Fibroblast of lung (primary cell): ENCODE results near the gene ACKR2.

Experiments used
- CTCF ChIP-seq, 2 donors: IDR thresholded peaks in 1 of 2; conservative IDR thresholded peaks in 1 of 2; 1 replicate in 1 of 2; 2 replicates in 1 of 2; pipeline ENCODE4 v1.5.1; 2011 to 2012; ENCODE audit warnings: low read length in 2 of 2, control low read depth in 1 of 2, inconsistent platforms in 1 of 2, low read depth in 1 of 2, mild to moderate bottlenecking in 1 of 2
- EZH2 ChIP-seq: IDR thresholded peaks from 2 replicates; pipeline ENCODE4 v1.5.1; 2012; ENCODE audit warnings: low read length, control low read depth, mild to moderate bottlenecking; ENCODE audit errors: missing control alignments

DNA sequence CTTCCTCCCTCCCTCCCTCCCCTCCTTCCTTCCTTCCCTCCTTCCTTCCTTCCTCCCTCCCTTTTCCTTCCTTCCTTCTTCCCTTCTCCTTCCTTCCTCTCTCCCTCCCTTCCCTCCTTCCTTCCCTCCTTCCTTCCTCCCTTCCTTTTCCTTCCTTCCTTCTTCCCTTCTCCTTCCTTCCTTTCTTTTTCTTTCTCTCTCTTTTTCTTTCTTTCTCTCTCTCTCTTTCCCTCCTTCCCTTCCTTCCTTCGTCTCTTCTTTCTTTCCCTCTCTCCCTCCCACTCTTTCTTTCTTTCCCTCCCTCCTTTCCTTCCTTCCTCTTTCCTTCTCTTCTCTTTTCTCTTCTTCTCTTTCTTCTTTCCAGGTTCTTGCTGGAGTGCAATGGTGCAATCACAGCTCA is 94.8 kb downstream of the ACKR2 start:
- TF ChIP-seq CTCF (conservative IDR thresholded peaks at IDR 0.05 in 1 of 2, IDR thresholded peaks at IDR 0.05 in 1 of 2; ENCODE audit: low read depth in 1 of 2, low read length in 2 of 2) (no peak), EZH2 (no peak)
